ENCODE measurements around the gene ZC3H7A.

Gene ZC3H7A

GRCh38 chr16:11712122-11712521, 84.9 kb downstream of the ZC3H7A start:
- intact Hi-C loops (cut with DNase I; ENCODE audit: low total_unique reads): loop anchor here (5.0 to 10.0 kb wide), 3 partner anchors 67 to 315 kb away; no protein-coding TSS in a partner anchor
- DNase-seq: no peak
- H3K4me3 ChIP-seq: no peak overlapping the region
- no peak overlapping the region for H3K27ac ChIP-seq
- TF ChIP-seq CTCF (IDR thresholded peaks at IDR 0.05): no peak
- no peaks in the 10 kb centered on the region for H3K9me3 ChIP-seq
- H3K36me3 ChIP-seq: peaks cover 5 to 63% (median 34%) of the 10 kb centered on the region in 3 donors
- H3K4me1 ChIP-seq: peaks cover 0 to 5% (median 0%) of the 10 kb centered on the region in 4 donors
- no peaks in the 10 kb centered on the region for H3K27me3 ChIP-seq

- no peak for DNase-seq
- Histone ChIP-seq H3K27me3 (no peaks in the 10 kb centered on the region), H3K27ac (no peak overlapping the region), H3K4me3 (no peak overlapping the region), H3K36me3 (peaks cover 5 to 63% (median 34%) of the 10 kb centered on the region in 3 donors), H3K4me1 (peaks cover 0 to 5% (median under 1%) of the 10 kb centered on the region in 4 donors), H3K9me3 (no peaks in the 10 kb centered on the region)
- intact Hi-C loops (cut with DNase I; ENCODE audit: low total_unique reads): loop anchor here (5.0 to 10.0 kb wide), 3 partner anchors 67 to 314 kb away; no protein-coding TSS in a partner anchor
- no peak for TF ChIP-seq CTCF (IDR thresholded peaks at IDR 0.05)
Observed at GRCh38 chr16:11711662-11712061, 85.4 kb downstream of the ZC3H7A start.

- intact Hi-C loops (cut with DNase I; ENCODE audit: low total_unique reads): no loop called here
- peaks cover 0 to 16% (median 9%) of the 10 kb centered on the region in 4 donors for H3K4me1 ChIP-seq
Observed at GRCh38 chr16:11708421-11708820, 88.6 kb downstream of the ZC3H7A start.

GRCh38 chr16:11707679-11708197, 89.3 kb downstream of the ZC3H7A start:
- intact Hi-C loops (cut with DNase I; ENCODE audit: low total_unique reads): no loop called here
- DNase-seq: no peak
- TF ChIP-seq CTCF (IDR thresholded peaks at IDR 0.05): no peak
- Histone ChIP-seq H3K9me3 (no peaks in the 10 kb centered on the region), H3K27ac (no peak overlapping the region), H3K36me3 (peaks cover 5 to 43% (median 39%) of the 10 kb centered on the region in 3 donors), H3K27me3 (no peaks in the 10 kb centered on the region), H3K4me1 (peaks cover 0 to 16% (median 9%) of the 10 kb centered on the region in 4 donors), H3K4me3 (no peak overlapping the region)

More at GRCh38 chr16:11708421-11708820, 88.6 kb downstream of the ZC3H7A start:
- Histone ChIP-seq H3K9me3 (no peaks in the 10 kb centered on the region), H3K27me3 (no peaks in the 10 kb centered on the region), H3K4me3 (no peak overlapping the region), H3K36me3 (peaks cover 5 to 45% (median 39%) of the 10 kb centered on the region in 3 donors), H3K27ac (no peak overlapping the region)
- no peak for DNase-seq
- TF ChIP-seq CTCF (IDR thresholded peaks at IDR 0.05): no peak

- H3K4me1 ChIP-seq: peaks cover 0 to 16% (median 9%) of the 10 kb centered on the region in 4 donors
- H3K27me3 ChIP-seq: no peaks in the 10 kb centered on the region
- H3K4me3 ChIP-seq: no peak overlapping the region
- no peak for TF ChIP-seq CTCF (IDR thresholded peaks at IDR 0.05)
- no peak overlapping the region for H3K27ac ChIP-seq
- no peak for DNase-seq
- H3K36me3 ChIP-seq: peaks cover 5 to 32% (median 25%) of the 10 kb centered on the region in 3 donors
- H3K9me3 ChIP-seq: no peaks in the 10 kb centered on the region
- intact Hi-C loops (cut with DNase I; ENCODE audit: low total_unique reads): no loop called here
Observed at GRCh38 chr16:11706180-11706742, 90.8 kb downstream of the ZC3H7A start.

All from tibial artery (tissue), 4 donors.